Epithelial cell of esophagus (primary cell): ENCODE results near the gene ULK4.
A peak's percentile ranks its signal among the peaks of the same experiment; 100 is the strongest.

Experiments used
- DNase-seq: peaks from one replicate; pipeline ENCODE4 v3.0.0; 2010; ENCODE audit warnings: low read depth
- H3K4me3 ChIP-seq: 2 replicates; pipeline ENCODE4 v1.5.1; 2011; ENCODE audit warnings: mild to moderate bottlenecking, low read length, control low read depth
- TF ChIP-seq, protein P1 (sequence below): IDR thresholded peaks from 2 replicates; pipeline ENCODE4 v1.5.1; 2011; ENCODE audit warnings: low read depth, mild to moderate bottlenecking, low read length, control low read depth, inconsistent platforms; ENCODE audit not compliant: insufficient read depth; ENCODE audit errors: missing control alignments

The ULK4 gene

GRCh38 chr3:41960826-41961750 lies 815 bp downstream of the ULK4 start:
- peak; percentile 81 for DNase-seq
- peak overlapping the region; percentile 84 for H3K4me3 ChIP-seq
- TF ChIP-seq, protein P1, sequence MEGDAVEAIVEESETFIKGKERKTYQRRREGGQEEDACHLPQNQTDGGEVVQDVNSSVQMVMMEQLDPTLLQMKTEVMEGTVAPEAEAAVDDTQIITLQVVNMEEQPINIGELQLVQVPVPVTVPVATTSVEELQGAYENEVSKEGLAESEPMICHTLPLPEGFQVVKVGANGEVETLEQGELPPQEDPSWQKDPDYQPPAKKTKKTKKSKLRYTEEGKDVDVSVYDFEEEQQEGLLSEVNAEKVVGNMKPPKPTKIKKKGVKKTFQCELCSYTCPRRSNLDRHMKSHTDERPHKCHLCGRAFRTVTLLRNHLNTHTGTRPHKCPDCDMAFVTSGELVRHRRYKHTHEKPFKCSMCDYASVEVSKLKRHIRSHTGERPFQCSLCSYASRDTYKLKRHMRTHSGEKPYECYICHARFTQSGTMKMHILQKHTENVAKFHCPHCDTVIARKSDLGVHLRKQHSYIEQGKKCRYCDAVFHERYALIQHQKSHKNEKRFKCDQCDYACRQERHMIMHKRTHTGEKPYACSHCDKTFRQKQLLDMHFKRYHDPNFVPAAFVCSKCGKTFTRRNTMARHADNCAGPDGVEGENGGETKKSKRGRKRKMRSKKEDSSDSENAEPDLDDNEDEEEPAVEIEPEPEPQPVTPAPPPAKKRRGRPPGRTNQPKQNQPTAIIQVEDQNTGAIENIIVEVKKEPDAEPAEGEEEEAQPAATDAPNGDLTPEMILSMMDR: no peak

- no peak overlapping the region for H3K4me3 ChIP-seq
- DNase-seq: no peak
- TF ChIP-seq, protein P1: no peak
Measured at GRCh38 chr3:41956574-41956973, 5.3 kb downstream of the ULK4 start.

DNA sequence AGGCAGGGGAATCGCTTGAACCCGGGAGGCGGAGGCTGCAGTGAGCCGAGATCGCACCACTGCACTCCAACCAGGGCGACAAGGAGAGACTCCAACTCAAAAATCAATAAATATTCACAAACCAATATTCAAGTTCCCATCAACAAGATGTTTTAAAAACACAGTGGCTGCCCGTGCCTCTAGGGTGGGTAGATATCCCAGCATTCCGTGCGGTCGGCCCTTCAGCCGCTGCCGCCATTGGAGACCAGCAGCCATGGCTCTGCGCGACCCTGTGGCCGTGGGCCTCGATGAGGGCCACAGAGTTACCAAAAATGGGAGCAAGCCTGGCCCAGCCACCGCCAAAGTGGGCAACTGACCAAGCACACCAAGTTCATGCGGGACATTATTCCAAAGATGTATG lies 6.7 kb downstream of the ULK4 start:
- no peak overlapping the region for H3K4me3 ChIP-seq
- DNase-seq: no peak
- TF ChIP-seq, protein P1: no peak

- H3K4me3 ChIP-seq: no peak overlapping the region
- TF ChIP-seq, protein P1: no peak
- DNase-seq: no peak
Measured at GRCh38 chr3:41943311-41943843, 18.5 kb downstream of the ULK4 start.

- no peak overlapping the region for H3K4me3 ChIP-seq
- TF ChIP-seq, protein P1: no peak
- no peak for DNase-seq
Measured at GRCh38 chr3:41940393-41940792, 21.5 kb downstream of the ULK4 start.

DNA sequence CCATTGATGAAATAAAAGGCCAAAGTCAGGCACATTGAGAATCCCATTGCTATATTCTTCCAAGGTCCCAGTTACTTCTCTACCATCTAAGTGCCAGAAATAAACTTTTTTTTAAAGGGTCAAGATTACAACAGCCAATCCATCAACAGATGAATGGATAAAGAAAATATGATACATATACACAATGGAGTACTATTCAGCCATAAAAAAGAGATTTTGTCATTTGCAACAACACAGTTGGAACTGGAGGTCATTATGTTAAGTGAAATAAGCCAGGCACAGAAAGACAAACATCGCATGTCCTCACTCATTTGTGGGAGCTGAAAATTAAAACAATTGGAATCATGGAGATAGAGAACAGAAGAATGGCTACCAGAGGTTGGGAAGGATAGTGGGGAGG lies 25.5 kb downstream of the ULK4 start:
- DNase-seq: no peak
- TF ChIP-seq, protein P1: no peak
- H3K4me3 ChIP-seq: no peak overlapping the region
